Neutrophil (primary cell): ENCODE results near the gene MEPCE.
"Not testable (repeated sequence)": the region's sequence is repeated elsewhere in the genome, so short reads cannot be mapped to it uniquely, and the experiment has no call there.

ENCODE experiments used
- H3K27ac ChIP-seq: fragments of 200-600 bp; sonication (generic); 2 replicates; pipeline ENCODE4 v1.5.1; 2016; ENCODE audit warnings: mild to moderate bottlenecking, moderate library complexity
- H3K27me3 ChIP-seq: fragments of 200-600 bp; sonication (generic); 2 replicates; pipeline ENCODE4 v1.6.0; 2016; ENCODE audit warnings: mild to moderate bottlenecking
- H3K36me3 ChIP-seq: fragments of 200-600 bp; sonication (generic); 2 replicates; pipeline ENCODE4 v1.5.1; 2017
- H3K4me1 ChIP-seq, 2 experiments: fragments of 200-600 bp in 1 of 2; sonication (generic) in 1 of 2; 1 replicate in 1 of 2; 2 replicates in 1 of 2; pipeline versions ENCODE4 v1.5.1 to v1.6.1; 2013 to 2016; ENCODE audit warnings: low read depth in 1 of 2, low read length in 1 of 2, mild to moderate bottlenecking in 1 of 2, moderate library complexity in 1 of 2; ENCODE audit not compliant: control insufficient read depth in 1 of 2, insufficient read depth in 1 of 2
- H3K4me3 ChIP-seq, 2 experiments: fragments of 200-600 bp in 1 of 2; sonication (generic) in 1 of 2; 1 replicate in 1 of 2; 2 replicates in 1 of 2; pipeline ENCODE4 v1.5.1; 2013 to 2016; ENCODE audit warnings: low read depth in 1 of 2, low read length in 1 of 2, mild to moderate bottlenecking in 1 of 2, moderate library complexity in 1 of 2
- H3K9me3 ChIP-seq: fragments of 200-600 bp; sonication (generic); 2 replicates; pipeline ENCODE4 v1.5.1; 2016
- TF ChIP-seq, protein P1 (sequence below): fragments of 200-600 bp; sonication (generic); IDR thresholded peaks from 2 replicates; pipeline ENCODE4 v1.5.1; 2016; ENCODE audit warnings: antibody characterized with exemption

The MEPCE gene

DNA sequence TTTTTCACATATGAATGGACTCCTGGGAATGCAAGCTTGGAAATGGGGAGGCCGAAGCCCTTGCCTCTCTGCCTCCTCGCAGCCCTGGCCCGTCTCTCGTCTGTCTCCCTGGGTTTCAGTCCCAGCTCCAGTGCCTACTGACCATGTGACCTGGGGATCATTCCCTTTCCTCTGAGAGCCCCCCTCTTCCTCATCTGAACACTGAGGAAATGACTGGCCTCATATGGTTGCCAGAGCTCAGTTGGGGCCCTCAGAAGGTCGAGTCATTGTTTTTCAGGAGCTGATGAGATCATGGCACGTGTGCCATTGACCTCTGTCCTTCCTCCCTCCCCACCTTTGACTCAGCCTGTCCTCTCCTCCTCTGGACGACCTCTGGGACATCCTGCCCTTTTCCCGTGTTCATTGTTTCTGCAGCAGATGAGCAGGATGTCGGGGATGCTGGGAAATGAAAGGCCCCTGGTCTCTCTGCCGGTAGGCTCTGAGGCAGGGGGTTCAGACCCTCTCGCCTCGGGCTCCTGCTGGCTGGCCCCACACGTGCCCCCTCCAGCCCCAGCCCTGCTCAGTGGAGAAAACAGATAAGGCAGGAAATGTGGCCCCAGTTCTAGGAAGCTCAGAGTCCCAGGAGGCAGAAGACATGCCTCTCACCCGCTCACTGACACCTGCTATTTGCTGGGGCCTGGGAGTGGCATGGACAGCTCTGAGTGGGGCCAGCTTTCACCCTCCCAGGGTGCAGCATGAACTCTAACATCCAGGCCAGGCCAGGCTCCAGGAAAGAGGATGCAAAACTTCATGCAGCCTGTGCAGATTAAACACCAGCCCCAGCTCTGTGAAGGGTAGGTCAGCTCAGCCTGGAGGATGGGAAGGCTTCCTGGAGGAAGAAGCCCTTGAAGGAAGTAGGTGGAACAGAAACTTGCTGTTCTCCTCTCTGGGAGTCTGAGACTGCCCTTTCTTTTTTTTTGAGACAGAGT lies 15.0 kb downstream of the MEPCE start:
- Histone ChIP-seq H3K9me3 (no peaks in the 10 kb centered on the region), H3K4me1 (peaks cover 0 to 12% of the 10 kb centered on the region in 2 experiments), H3K4me3 (no peak overlapping the region), H3K27ac (peak overlapping the region; percentile 29), H3K27me3 (no peaks in the 10 kb centered on the region), H3K36me3 (no peaks in the 10 kb centered on the region)
- TF ChIP-seq, protein P1, sequence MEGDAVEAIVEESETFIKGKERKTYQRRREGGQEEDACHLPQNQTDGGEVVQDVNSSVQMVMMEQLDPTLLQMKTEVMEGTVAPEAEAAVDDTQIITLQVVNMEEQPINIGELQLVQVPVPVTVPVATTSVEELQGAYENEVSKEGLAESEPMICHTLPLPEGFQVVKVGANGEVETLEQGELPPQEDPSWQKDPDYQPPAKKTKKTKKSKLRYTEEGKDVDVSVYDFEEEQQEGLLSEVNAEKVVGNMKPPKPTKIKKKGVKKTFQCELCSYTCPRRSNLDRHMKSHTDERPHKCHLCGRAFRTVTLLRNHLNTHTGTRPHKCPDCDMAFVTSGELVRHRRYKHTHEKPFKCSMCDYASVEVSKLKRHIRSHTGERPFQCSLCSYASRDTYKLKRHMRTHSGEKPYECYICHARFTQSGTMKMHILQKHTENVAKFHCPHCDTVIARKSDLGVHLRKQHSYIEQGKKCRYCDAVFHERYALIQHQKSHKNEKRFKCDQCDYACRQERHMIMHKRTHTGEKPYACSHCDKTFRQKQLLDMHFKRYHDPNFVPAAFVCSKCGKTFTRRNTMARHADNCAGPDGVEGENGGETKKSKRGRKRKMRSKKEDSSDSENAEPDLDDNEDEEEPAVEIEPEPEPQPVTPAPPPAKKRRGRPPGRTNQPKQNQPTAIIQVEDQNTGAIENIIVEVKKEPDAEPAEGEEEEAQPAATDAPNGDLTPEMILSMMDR: no peak

DNA sequence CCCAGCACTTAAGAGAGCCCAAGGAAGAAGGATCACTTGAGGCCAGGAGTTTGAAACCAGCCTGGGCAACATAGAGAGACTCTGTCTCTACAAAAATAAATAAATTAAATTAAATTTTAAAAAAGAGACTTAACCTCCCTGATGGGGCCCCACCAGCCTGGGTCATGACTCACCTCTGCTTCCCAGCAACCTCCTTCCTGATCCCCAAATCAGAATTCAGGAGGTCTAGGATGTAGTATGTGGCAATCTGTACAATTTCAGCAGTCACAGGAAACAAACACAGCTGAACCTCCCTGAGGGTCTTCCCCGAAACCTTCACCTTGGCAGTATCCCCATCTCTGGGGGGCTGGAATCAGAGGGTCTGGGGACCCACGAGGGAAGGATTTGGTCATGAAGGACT lies 16.4 kb downstream of the MEPCE start:
- Histone ChIP-seq H3K9me3 (no peaks in the 10 kb centered on the region), H3K4me1 (peaks cover 10 to 17% of the 10 kb centered on the region in 2 experiments), H3K36me3 (no peaks in the 10 kb centered on the region), H3K27me3 (no peaks in the 10 kb centered on the region), H3K27ac (no peak overlapping the region), H3K4me3 (no peak overlapping the region)
- TF ChIP-seq, protein P1: no peak

- H3K27me3 ChIP-seq, H3K36me3 ChIP-seq, H3K4me3 ChIP-seq, H3K27ac ChIP-seq, H3K9me3 ChIP-seq: not testable (repeated sequence)
- H3K4me1 ChIP-seq: peaks cover 10 to 17% of the 10 kb centered on the region in 2 experiments
These were observed 17.7 kb downstream of the MEPCE start for GRCh38 chr7:100447363-100447762.

- Histone ChIP-seq H3K4me1 (peaks cover 10 to 14% of the 10 kb centered on the region in 2 experiments), H3K27me3 (no peaks in the 10 kb centered on the region), H3K9me3 (no peaks in the 10 kb centered on the region), H3K4me3 (no peak overlapping the region), H3K36me3 (no peaks in the 10 kb centered on the region), H3K27ac (no peak overlapping the region)
- TF ChIP-seq, protein P1: no peak
These were observed 19.7 kb downstream of the MEPCE start for GRCh38 chr7:100449190-100449795.

DNA sequence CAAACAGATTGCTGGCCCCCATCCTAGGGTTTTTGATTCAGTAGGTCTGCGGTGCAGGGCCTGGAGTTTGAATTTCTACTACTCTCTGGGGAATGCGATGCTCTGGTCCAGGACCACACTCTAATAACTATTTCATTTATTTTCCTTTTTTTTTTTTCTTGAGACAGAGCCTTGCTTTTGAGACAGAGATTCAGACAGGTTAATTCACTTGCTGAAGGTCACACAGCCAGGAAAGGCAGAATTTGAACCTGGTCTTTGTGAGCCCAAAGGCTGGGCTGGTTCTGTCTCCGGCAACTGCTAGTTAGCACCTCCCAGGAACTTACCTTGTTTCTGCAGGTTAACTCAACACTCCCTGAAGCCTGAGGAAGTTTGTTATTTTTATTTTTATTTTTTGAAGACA lies 22.9 kb downstream of the MEPCE start:
- Histone ChIP-seq H3K4me1 (peaks cover 5 to 10% of the 10 kb centered on the region in 2 experiments), H3K9me3 (no peaks in the 10 kb centered on the region), H3K27ac (no peak overlapping the region), H3K4me3 (no peak overlapping the region), H3K27me3 (no peaks in the 10 kb centered on the region), H3K36me3 (peaks cover 15% of the 10 kb centered on the region)
- TF ChIP-seq, protein P1: no peak

GRCh38 chr7:100453854-100454253 lies 24.2 kb downstream of the MEPCE start:
- not testable (repeated sequence) for H3K9me3 ChIP-seq, H3K4me3 ChIP-seq, H3K27me3 ChIP-seq, H3K27ac ChIP-seq
- peaks cover 23% of the 10 kb centered on the region for H3K36me3 ChIP-seq
- peaks cover 5 to 10% of the 10 kb centered on the region in 2 experiments for H3K4me1 ChIP-seq
